RWPE1 (cell line): ENCODE results near the gene BMPER.
A peak's percentile ranks its signal among the peaks of the same experiment; 100 is the strongest.

Experiments used
- CTCF ChIA-PET: fragments of 350-600 bp; sonication (Branson Sonifier 250); formaldehyde crosslinking; extraction: SDS; loops from one replicate; lab custom pipeline; 2021; lab: Yijun Ruan, JAX
- POLR2A ChIA-PET: fragments of 400-600 bp; formaldehyde crosslinking; extraction: SDS; loops from one replicate; lab custom pipeline; 2020; ENCODE audit warnings: antibody characterized with exemption; ENCODE audit not compliant: low non-redundant PET; lab: Yijun Ruan, JAX
- DNase-seq: peaks from one replicate; pipeline ENCODE4 v3.0.0; 2012; ENCODE audit warnings: low spot score
- H3K27ac ChIP-seq: fragments of 450-650 bp; 2 replicates; pipeline ENCODE4 v1.5.1; 2017
- CTCF ChIP-seq: fragments of 450-650 bp; conservative IDR thresholded peaks from 2 replicates; pipeline ENCODE4 v1.5.1; 2017; ENCODE audit warnings: low read depth, mild to moderate bottlenecking

The BMPER gene

DNA sequence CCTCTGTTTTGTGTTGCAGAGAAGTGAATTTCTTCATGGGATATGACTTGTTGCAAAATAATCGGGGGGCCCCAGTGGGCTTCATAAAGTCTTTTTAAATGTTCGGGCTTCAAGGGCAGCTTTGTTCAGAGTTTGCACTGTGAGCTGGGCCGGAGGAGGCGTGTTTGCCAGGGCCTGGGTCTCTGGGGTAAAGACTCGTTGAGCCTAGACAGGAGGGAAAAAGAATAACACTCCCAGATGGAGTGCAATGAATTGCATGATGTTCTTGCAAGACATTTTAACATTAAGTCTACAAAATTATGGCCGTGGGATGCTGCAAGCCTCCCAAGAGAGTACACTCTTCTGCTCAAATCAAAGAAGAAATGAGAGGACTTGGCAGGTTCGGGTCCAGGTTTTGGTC lies 23.6 kb downstream of the BMPER start:
- no peak for DNase-seq
- POLR2A ChIA-PET: no interaction called here
- CTCF ChIA-PET: no interaction called here
- no peak overlapping the region for H3K27ac ChIP-seq
- TF ChIP-seq CTCF: no peak

DNA sequence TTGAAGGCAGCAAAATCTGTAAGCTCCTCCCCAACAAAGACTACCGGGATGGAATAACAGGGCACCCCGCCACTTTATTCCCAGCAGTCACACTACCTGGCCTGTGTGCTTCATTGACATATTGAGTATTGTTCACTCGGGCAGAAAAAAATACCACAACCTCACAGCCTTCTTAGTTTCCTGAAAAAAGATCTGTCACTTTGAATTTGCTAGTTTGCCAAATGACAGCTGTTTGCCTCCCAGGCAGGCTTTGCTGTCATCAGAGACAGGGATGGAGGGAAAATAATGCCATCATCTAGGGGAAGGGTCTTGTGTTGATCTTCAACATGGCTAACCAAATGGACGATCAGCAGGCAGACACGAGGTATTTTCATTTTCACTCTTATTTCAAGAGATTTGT lies 26.9 kb downstream of the BMPER start:
- POLR2A ChIA-PET: no interaction called here
- H3K27ac ChIP-seq: no peak overlapping the region
- CTCF ChIA-PET: interaction anchor here (0.6 to 1.8 kb wide), 17 partner anchors 11 to 1061 kb away, joined by 3 to 11 read pairs (median 4); no protein-coding TSS in a partner anchor
- TF ChIP-seq CTCF: no peak
- DNase-seq: no peak

DNA sequence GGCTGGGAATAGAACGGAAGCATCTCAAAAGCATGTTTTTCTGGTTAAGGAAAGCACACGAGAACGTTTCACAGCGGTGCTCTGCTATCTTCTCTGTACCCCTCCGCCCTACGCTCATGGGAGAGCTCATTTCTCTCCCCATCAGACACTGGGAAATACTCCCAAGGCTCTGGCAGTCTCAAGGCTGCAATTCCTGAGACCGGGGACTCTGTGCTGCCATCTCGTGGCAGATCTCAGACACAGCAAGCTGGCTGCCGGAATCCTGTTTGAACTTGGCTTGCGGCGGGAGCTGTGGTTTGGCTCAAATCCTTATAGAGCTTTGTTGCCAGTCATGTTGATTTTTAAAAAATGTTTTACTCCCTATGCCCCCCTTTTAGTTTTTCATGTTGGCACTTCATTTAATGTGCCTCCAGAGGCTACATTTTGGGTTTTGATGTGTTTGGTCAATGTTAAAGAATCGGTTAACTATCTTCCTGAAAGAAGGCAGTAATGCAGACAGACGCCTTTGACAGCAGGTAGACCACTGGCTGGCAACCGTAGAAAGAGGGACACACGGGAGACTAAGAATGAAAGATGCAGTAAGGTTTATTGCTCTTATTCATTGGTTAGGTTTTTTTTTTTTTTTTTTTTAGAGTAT lies 27.6 kb downstream of the BMPER start:
- TF ChIP-seq CTCF: peak; percentile 98
- H3K27ac ChIP-seq: no peak overlapping the region
- peak; percentile 73 for DNase-seq
- ChIA-PET CTCF (interaction anchor here (0.6 to 1.8 kb wide), 24 partner anchors 9 to 1710 kb away, joined by 3 to 11 read pairs (median 4); no protein-coding TSS in a partner anchor), POLR2A (no interaction called here)

DNA sequence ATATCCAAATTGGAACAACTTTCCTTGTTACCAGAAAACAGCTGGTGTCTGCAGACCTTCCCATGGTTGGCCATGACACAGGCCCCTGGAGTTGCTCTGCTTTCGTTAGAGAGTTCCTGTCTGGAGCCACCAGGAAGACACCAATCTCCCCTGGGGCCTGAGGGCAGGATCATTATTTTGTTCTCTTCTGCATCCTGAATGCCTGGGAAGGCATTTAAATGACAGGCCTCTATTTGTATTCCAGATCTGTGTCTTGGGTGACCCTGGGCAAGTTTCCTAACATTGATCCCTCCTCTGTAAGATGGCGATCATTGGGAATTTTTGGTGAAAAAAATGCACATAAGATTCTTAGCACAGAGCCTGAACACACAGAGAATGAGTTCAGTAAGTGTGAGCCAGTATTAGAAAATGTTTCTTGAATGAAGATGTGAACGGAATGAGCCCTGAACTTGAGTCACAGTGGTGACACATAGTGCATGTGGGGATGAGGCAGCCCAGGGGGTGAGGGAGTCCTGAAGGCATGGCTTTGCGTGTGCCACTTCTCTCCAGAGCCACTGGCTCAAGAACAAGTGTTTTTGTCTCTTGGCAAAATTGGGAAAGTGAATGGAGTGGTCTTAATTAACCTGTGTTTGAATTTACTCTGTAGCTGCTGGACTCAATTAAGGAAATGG lies 28.4 kb downstream of the BMPER start:
- POLR2A ChIA-PET: no interaction called here
- H3K27ac ChIP-seq: no peak overlapping the region
- CTCF ChIA-PET: interaction anchor here (0.6 to 1.5 kb wide), 10 partner anchors 9 to 242 kb away, joined by 3 to 6 read pairs (median 4); no protein-coding TSS in a partner anchor
- no peak for TF ChIP-seq CTCF
- peak; percentile 46 for DNase-seq

- POLR2A ChIA-PET: no interaction called here
- CTCF ChIA-PET: interaction anchor here (0.8 to 1.1 kb wide), 3 partner anchors 19 to 219 kb away, joined by 3 read pairs; no protein-coding TSS in a partner anchor
- H3K27ac ChIP-seq: no peak overlapping the region
- TF ChIP-seq CTCF: no peak
- DNase-seq: no peak
Measured at GRCh38 chr7:33934391-33934790, 29.1 kb downstream of the BMPER start.

DNA sequence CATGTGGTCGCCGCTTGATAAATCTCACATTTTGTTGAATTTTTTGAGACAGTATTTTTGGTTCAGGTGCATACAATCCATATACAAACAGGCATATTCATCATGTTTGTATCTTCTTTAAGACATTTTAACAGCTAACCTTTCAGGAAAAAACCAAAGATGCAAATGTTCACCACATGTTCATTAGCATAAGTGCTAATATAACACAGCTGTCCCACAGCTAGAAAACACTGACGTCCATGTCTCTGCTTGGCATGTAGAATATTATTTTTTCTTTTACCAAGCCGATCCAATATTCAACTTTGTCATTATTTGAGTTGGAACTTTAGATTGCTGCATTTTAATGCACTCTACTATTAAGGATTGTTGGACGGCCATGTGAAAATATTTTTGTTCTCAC lies 31.2 kb downstream of the BMPER start:
- TF ChIP-seq CTCF: no peak
- ChIA-PET CTCF (no interaction called here), POLR2A (no interaction called here)
- DNase-seq: no peak
- H3K27ac ChIP-seq: no peak overlapping the region
